SIG-M5 (cell line): ENCODE measurements around the gene TUBB2B.
"Not testable (repeated sequence)": the region's sequence is repeated elsewhere in the genome, so short reads cannot be mapped to it uniquely, and the experiment has no call there.

Experiments
- DNase-seq: peaks from one replicate; lab custom pipeline; 2025; lab: John Stamatoyannopoulos, UW

The TUBB2B gene

GRCh38 chr6:3209114-3210023 lies 18.1 kb downstream of the TUBB2B start:
- no peak for DNase-seq

DNA sequence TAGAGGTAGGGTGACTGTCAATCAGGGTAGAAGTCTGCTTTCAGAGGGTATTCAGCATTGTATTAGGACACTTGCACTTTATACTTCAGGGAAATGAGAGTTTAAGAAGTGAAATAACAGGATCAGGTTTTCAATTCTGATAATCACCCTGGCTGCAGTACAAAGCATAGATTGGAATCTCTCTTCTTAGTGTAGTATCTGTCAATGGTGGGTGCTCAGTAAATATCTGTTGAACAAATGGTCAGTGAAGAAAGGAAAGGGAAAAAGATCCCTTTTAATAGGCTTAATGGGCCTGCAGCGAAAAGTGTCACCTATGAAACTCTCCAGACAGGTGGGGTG lies 18.7 kb downstream of the TUBB2B start:
- no peak for DNase-seq

DNA sequence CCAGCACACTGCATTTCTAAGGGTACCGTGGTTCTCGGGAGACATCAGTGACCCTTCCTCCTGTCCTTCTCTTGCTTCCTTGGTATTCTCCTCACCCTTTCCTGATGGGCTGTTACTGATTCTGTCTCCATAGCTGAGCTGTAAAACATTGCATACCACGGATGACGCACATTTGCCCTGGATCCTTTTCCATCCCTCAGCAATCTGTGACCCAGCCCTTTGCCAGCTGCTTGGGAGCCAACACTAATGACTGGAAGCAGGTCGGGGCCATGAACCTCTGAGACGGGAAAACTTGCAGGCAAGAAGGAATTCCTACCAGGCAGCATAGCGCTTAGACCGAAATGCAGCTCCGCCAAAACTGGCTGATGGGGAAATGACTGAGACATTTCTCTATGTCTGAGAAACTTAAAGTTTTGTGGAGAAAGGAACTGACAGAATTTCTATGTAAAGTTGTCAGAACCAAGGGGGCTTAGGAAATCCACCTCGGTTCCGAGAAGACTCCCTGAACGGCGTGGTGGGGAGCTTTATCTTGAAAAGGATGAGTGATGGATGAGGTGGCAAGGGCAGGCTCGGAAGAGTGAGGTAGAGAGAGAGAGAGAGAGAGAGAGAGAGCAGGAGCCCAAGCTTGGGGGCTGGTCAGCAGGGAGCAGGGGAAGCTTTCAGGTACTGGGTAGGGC lies 19.2 kb downstream of the TUBB2B start:
- DNase-seq: no peak

GRCh38 chr6:3206339-3207015 lies 21.0 kb downstream of the TUBB2B start:
- no peak for DNase-seq

DNA sequence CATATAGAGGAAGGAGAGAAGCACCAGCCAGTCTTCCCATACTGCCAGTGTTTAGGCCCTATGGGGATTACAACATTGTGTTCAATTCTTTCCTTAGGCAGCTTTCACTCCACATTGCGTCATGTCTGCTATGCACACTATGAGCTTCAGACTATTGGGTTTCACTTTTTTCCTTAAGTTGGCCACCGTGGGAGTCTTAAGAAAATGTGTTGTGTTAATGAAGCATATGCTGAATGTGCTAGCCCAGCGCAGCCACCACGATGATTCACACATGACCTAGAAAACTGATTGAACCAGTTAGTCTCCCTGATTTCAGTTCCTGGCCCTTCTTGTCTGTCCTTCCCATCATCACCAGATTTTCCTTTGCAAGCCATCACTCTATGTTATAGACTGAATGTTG lies 21.5 kb downstream of the TUBB2B start:
- DNase-seq: peak; percentile 8

DNA sequence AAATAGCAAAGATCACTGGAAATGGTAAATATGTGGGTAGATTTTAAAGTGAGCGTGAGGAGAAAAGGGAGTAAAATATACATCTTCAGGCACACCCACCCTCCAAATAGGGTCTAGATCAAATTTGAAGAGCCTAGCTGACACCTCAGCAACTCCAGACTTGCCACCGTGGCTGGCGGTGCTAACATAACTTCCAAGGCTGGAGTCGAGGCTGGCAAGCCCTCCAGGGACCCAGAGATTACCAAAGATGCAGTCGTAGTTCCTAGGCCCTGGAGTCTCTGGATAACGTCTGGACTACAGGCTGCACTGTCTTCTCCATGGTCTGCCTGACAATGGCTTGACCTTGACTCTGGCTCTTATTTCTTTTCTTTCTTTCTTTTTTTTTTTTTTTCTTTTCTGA lies 22.5 kb downstream of the TUBB2B start:
- DNase-seq: no peak

DNA sequence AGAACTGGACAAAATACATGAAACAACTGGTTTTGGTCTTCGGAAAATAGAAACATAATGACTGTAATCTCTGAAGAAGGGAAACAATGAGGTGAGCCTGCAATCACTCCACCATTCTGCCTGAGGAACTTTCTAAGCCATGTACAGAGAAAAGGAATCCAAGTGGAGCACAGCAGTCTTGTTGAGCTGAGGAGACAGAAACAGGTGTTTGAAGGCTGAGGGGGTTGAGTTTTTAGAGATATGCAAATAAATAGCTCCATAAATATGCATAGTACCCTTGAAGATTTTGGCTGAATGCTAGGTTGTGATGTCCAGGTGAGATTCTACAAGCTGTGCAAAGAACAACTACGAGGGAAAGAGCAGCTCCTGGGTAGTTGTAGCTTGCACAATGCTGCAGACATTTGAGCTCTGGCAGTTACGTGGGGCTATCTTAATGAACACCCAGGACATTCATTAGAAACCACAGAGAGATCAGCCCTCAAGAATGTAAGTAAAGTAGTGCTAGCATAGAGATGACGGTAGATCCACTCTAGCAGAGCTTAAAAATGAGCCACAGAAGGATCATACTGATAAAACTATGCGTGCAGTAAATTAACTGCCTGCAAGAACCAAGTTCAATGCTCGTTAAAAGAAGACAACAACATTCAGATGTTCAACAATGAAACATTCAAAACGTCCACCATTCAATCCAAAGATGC lies 24.3 kb downstream of the TUBB2B start:
- no peak for DNase-seq

DNA sequence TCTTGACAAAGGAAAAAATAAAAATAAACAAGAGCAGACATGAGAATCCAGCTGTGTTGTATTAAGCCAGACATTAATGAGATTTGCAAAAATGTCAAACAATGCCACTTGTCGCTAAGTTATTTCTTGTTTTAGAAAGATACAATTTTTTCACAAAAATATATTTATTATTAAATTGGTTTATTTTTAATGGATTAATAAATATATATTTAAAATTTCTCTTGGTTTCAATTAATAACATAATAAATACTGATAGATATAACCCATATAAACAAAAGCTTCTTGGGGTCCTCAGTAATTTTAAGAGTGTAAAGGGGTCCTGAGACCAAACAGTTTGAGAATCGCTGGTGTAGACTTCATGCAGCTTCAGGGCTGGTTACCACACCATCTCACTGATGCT lies 26.1 kb downstream of the TUBB2B start:
- no peak for DNase-seq

DNA sequence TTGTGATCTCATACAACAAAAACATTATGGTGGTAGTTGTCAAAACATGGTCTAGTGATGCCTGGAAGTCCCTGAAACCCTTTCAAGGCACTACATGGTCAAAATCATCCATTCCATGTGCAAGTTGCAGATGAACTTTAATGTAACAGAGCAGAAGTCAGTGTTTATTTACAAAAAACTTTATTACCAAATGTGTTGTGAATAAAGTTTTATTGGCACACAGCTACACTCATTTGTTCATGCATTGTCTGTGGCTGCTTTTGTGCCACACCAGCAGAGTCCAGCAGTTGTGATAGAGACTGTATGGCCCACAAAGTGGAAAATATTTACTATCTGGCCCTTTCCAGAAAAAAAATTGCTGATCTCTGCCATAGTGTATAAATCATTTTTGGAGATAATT lies 26.8 kb downstream of the TUBB2B start:
- DNase-seq: no peak

- no peak for DNase-seq
Measured at GRCh38 chr6:3199382-3199781, 28.1 kb downstream of the TUBB2B start.

DNA sequence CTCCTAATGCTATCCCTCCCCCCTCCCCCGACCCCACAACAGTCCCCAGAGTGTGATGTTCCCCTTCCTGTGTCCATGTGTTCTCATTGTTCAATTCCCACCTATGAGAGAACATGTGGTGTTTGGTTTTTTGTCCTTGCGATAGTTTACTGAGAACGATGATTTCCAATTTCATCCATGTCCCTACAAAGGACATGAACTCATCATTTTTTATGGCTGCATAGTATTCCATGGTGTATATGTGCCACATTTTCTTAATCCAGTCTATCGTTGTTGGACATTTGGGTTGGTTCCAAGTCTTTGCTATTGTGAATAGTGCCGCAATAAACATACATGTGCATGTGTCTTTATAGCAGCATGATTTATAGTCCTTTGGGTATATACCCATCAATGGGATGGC lies 29.7 kb downstream of the TUBB2B start:
- DNase-seq: not testable (repeated sequence)

GRCh38 chr6:3196770-3197169 lies 30.7 kb downstream of the TUBB2B start:
- DNase-seq: no peak

- no peak for DNase-seq
Measured at GRCh38 chr6:3195695-3196497, 31.6 kb downstream of the TUBB2B start.

GRCh38 chr6:3195420-3195694 lies 32.1 kb downstream of the TUBB2B start:
- DNase-seq: no peak

DNA sequence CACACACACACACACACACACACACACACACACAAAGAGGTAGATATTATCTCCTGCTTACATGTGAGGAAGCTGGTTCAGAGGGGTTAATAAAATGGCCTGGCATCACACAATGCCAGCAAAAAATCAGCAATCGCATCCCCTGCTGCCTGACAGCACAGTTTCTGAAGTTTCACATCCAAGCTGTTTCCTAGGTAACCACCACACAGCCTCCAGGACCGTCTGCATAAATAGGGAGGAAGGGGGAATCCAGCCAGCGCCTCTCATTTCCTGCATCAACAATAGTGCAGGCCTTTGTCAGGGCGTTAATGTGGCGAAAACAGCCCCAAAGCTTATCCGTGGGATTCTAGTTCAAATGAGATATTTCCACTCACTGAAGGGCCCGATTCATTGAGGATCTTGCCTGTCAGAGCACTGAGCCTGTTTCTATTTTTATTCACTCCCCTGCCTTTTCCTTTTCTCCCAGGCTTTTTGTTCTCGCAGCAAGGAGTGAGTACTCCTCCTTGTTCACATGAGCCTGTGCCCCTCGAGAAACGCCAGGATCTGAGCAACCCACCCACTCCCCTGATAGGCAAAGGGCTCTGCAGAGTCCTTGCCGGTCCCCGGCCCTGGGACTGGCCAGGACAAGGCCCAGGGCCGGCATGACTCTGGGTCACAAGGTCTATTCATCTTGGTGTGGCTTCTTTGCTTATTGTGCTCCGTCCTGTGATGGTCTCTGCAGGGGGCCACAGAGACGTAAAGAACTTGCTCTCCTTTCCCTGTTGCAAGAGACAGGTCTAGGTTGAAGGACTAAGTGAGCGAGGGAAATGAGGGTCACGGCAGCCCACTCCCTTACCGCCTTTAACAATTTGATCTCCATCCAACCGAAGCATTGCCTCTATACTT lies 32.7 kb downstream of the TUBB2B start:
- DNase-seq: no peak

DNA sequence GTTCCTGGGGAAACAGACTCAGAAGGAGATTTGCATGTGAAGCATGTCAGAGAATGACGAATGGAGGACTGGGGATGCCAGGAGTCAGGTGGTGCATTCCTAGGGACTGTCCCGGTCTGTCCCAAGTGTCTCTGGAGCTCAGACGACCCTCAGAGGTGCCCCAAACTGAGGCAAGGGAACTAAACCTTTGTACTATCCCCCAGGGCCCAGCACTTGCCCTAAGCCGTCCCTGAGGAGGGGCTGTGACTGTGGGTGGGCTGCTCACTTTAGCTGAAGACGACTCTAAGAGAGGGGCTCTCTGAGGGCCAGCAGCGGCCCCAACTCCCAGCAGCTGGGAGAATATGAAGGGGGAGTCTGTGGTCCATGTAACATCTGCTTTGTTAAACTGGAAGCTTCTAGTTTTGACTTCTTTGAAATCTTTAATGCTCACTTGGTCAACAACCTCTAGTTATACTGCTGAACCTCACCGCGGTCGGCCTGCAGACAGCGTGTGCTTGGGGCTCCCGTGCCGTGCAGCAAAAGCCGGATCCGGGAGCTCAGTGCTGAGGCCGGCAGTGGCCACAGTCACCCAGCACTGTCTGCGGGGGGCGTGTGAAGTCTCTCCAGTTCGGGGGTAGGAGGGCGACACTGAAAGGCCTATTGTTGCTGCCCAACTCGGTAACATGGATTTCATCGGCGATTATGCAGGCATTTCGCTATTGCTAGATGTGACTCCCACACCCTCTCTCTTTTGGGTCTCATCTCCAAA lies 34.2 kb downstream of the TUBB2B start:
- DNase-seq: no peak

GRCh38 chr6:3190779-3191178 lies 36.7 kb downstream of the TUBB2B start:
- no peak for DNase-seq

DNA sequence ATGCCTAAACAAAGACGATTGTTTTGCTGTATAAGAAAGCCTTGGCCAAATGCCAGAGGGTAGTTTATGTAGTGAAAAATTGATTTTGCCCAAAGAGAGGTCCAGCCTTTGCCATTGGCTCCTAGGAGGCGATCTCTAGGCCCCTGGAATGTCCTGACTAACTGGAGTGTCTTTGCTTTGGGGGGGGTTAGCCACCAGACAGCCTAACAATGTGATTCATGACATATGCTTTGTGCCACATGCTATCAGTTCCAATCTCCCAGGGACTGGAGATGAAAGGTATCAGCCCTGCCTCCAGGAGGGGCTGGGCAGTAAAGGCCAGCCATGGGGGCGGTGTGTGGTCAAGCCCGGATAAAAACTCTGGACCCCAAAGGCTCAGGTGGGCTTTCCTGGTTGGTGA lies 37.4 kb downstream of the TUBB2B start:
- no peak for DNase-seq

- not testable (repeated sequence) for DNase-seq
Measured at GRCh38 chr6:3189192-3189591, 38.3 kb downstream of the TUBB2B start.

- no peak for DNase-seq
Measured at GRCh38 chr6:3188262-3188661, 39.2 kb downstream of the TUBB2B start.
